ENCODE measurements around the gene NDUFAF4.
A peak's percentile ranks its signal among the peaks of the same experiment; 100 is the strongest.

Gene NDUFAF4

GRCh38 chr6:96897396-96898240 lies at the start of gene NDUFAF4:
NDUFAF4 (minus strand) TSS chr6:96897891; CDS start chr6:96897801, 90 bp downstream.
- Histone ChIP-seq H2AFZ (ENCODE audit: low read depth, low read length) (peak within 1 kb of the TSS; percentile 81), H3K9me3 (ENCODE audit: low read length) (no peaks in the 10 kb centered on the region), H3K27me3 (ENCODE audit: insufficient read depth, low read length) (no peaks in the 10 kb centered on the region), H3K36me3 (ENCODE audit: insufficient read depth, low read length) (peaks cover 22% of the 10 kb centered on the region), H3K4me3 (ENCODE audit: low read length) (peak within 1 kb of the TSS; percentile 98), H3K4me1 (ENCODE audit: insufficient read depth, low read length) (peaks cover 14% of the 10 kb centered on the region)

DNA sequence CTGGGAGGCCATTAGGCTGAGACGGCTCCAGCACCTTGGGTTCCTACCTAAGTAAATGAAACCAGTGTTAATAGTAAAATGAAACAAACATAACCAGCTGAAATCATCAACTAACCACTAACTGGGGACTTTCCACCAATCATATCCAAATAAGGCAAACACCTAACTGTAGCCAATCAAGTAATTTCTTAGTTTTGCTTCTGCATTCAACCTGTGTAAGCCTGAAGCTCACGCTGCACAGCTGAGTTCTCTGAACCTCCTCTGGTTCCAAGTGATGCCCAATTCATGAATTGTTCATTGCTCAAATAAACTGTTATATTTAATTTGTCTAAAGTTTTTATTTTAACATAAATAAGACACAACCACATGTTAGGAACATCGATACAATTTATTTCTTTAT lies 49.4 kb upstream of the NDUFAF4 start:
- H3K4me3 ChIP-seq (ENCODE audit: low read length) = no peak overlapping the region
- H3K9me3 ChIP-seq (ENCODE audit: low read length) = no peaks in the 10 kb centered on the region
- H3K36me3 ChIP-seq (ENCODE audit: insufficient read depth, low read length) = no peaks in the 10 kb centered on the region
- no peak overlapping the region for H2AFZ ChIP-seq (ENCODE audit: low read depth, low read length)
- H3K27me3 ChIP-seq (ENCODE audit: insufficient read depth, low read length) = peaks cover 2% of the 10 kb centered on the region
- H3K4me1 ChIP-seq (ENCODE audit: insufficient read depth, low read length) = no peaks in the 10 kb centered on the region

GRCh38 chr6:96943555-96944215 lies 46.0 kb upstream of the NDUFAF4 start:
- Histone ChIP-seq H3K36me3 (ENCODE audit: insufficient read depth, low read length) (no peaks in the 10 kb centered on the region), H3K9me3 (ENCODE audit: low read length) (no peaks in the 10 kb centered on the region), H3K4me1 (ENCODE audit: insufficient read depth, low read length) (no peaks in the 10 kb centered on the region), H2AFZ (ENCODE audit: low read depth, low read length) (no peak overlapping the region), H3K27me3 (ENCODE audit: insufficient read depth, low read length) (no peaks in the 10 kb centered on the region), H3K4me3 (ENCODE audit: low read length) (no peak overlapping the region)

DNA sequence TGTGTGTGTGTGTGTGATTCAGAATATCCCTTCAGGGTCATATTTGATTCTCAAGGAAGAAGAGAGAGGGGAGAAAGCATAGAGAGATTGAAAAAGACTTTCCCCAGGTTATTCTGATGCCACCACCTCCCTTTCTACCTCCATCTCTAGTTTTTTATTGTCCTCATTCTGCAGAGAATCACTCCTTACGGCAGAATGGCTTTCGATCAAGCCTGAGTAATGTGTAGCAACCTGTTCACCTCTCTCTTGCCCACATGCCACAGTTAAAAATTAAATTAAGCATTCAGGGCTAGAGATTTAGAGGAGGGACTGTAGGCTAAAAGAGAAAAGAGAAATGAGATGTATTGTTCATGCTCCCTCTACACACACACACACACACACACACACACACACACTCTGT lies 45.0 kb upstream of the NDUFAF4 start:
- Histone ChIP-seq H3K9me3 (ENCODE audit: low read length) (no peaks in the 10 kb centered on the region), H3K4me1 (ENCODE audit: insufficient read depth, low read length) (no peaks in the 10 kb centered on the region), H3K36me3 (ENCODE audit: insufficient read depth, low read length) (no peaks in the 10 kb centered on the region)

DNA sequence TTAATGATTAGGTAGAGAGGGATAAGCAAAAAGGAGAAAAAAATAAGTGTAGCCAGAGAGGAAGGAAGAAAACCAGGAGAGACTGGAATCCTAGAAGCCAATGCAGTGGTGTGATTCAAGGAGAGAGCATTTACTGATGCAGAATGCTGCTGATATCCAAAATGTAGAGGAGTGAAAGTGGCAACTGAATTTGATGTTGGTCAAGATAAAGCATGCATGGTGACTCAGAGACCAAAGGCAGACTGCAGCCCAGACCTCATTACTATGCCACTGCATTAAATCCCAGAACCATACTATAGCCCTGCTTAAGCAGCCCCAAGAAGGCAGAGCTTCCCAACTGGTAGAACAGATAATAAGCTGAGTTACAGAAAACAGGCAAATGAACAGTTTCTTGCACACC lies 42.6 kb upstream of the NDUFAF4 start:
- H3K4me1 ChIP-seq (ENCODE audit: insufficient read depth, low read length) = no peaks in the 10 kb centered on the region
- no peaks in the 10 kb centered on the region for H3K27me3 ChIP-seq (ENCODE audit: insufficient read depth, low read length)
- H2AFZ ChIP-seq (ENCODE audit: low read depth, low read length) = no peak overlapping the region
- no peaks in the 10 kb centered on the region for H3K36me3 ChIP-seq (ENCODE audit: insufficient read depth, low read length)
- H3K4me3 ChIP-seq (ENCODE audit: low read length) = no peak overlapping the region
- H3K9me3 ChIP-seq (ENCODE audit: low read length) = no peaks in the 10 kb centered on the region

More for the DNA sequence above, 45.0 kb upstream of the NDUFAF4 start:
- Histone ChIP-seq H3K4me3 (ENCODE audit: low read length) (no peak overlapping the region), H3K27me3 (ENCODE audit: insufficient read depth, low read length) (no peaks in the 10 kb centered on the region), H2AFZ (ENCODE audit: low read depth, low read length) (no peak overlapping the region)

DNA sequence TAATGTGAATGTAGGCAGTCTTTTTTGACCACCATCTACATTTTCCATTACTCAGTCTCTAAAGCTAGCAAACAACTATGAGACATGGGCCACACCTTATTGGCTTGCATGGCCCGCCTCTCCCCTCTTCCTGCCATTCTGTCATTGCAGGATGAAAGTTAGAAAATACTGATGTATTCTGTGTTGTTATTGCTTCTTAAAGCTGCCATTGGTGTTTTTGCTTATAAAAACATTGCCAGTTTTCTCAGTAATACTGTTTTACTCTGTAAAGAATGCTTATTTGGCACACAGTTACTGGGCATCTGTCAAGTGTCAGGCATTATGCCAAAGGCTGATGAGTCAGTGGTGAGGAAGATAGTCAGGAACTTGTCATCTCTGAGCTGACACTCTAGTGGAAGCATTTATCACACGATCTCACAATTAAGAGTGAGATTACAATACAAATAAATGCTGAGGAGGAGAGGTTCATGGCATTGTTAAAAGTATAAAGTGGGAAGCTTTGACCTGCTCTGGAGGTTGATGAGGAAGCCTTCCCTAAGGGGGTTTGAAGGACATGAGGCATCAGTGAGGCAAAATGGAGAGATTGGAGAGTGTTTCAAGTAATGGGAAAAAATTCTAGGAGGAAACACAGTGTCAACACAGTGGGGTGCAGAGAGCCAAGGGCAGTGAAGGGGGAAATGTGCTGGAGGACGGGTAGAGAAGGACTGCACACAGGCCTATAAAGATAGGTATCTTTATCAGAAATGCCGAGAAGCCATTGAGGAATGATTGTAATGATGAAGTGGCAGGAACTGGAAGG lies 41.5 kb upstream of the NDUFAF4 start:
- H3K4me1 ChIP-seq (ENCODE audit: insufficient read depth, low read length) = no peaks in the 10 kb centered on the region
- H3K27me3 ChIP-seq (ENCODE audit: insufficient read depth, low read length) = no peaks in the 10 kb centered on the region
- no peaks in the 10 kb centered on the region for H3K36me3 ChIP-seq (ENCODE audit: insufficient read depth, low read length)
- H3K4me3 ChIP-seq (ENCODE audit: low read length) = no peak overlapping the region
- H2AFZ ChIP-seq (ENCODE audit: low read depth, low read length) = no peak overlapping the region
- no peaks in the 10 kb centered on the region for H3K9me3 ChIP-seq (ENCODE audit: low read length)

- Histone ChIP-seq H3K4me3 (ENCODE audit: low read length) (no peak overlapping the region), H3K4me1 (ENCODE audit: insufficient read depth, low read length) (no peaks in the 10 kb centered on the region), H3K9me3 (ENCODE audit: low read length) (no peaks in the 10 kb centered on the region), H3K36me3 (ENCODE audit: insufficient read depth, low read length) (no peaks in the 10 kb centered on the region), H3K27me3 (ENCODE audit: insufficient read depth, low read length) (peaks cover 8% of the 10 kb centered on the region), H2AFZ (ENCODE audit: low read depth, low read length) (no peak overlapping the region)
Measured at GRCh38 chr6:96934087-96934486, 36.4 kb upstream of the NDUFAF4 start.

- H3K4me1 ChIP-seq (ENCODE audit: insufficient read depth, low read length) = no peaks in the 10 kb centered on the region
- H2AFZ ChIP-seq (ENCODE audit: low read depth, low read length) = no peak overlapping the region
- no peaks in the 10 kb centered on the region for H3K36me3 ChIP-seq (ENCODE audit: insufficient read depth, low read length)
- H3K4me3 ChIP-seq (ENCODE audit: low read length) = no peak overlapping the region
- peaks cover 21% of the 10 kb centered on the region for H3K27me3 ChIP-seq (ENCODE audit: insufficient read depth, low read length)
- H3K9me3 ChIP-seq (ENCODE audit: low read length) = no peaks in the 10 kb centered on the region
Measured at GRCh38 chr6:96931198-96931597, 33.5 kb upstream of the NDUFAF4 start.

DNA sequence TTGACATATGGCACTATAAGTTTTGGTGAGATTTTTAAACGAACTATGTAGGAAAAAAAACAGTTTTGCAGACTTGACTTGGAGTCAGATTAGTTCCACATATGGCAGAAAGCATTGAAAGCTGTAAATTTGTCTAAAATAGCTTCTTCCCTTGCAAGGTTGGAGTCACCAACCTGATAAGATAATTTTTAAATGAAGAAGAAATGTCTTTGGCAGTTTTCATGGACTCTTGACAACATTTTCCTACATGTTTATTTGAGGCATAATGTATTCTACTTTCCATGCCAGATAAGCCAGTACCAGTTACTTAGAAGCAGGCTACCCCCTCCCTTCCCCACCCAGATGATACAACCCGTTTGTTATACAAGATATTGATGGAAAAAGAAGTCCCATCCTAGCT lies 32.0 kb upstream of the NDUFAF4 start:
- Histone ChIP-seq H3K36me3 (ENCODE audit: insufficient read depth, low read length) (no peaks in the 10 kb centered on the region), H3K4me3 (ENCODE audit: low read length) (no peak overlapping the region), H3K4me1 (ENCODE audit: insufficient read depth, low read length) (peaks cover 4% of the 10 kb centered on the region), H2AFZ (ENCODE audit: low read depth, low read length) (no peak overlapping the region), H3K27me3 (ENCODE audit: insufficient read depth, low read length) (peaks cover 26% of the 10 kb centered on the region), H3K9me3 (ENCODE audit: low read length) (no peaks in the 10 kb centered on the region)

DNA sequence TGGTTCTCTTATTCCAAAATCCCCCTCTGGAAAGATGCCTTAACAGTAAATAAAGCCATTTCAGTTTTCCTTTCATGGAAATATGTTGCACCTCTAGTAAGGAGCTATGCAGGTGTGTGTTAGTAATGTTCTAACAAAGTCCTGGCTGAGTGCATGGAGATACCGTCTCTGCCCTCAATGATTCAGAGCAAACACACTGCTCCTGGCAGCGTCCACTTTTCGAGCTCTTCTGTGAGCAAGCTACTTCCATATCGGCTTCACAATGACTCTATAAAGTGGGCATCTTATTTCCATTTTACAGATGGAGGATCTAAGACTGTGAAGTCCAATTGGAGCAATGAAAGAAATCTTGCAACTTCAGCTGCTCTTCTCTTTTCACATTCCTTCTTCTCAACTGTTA lies 30.0 kb upstream of the NDUFAF4 start:
- Histone ChIP-seq H3K36me3 (ENCODE audit: insufficient read depth, low read length) (no peaks in the 10 kb centered on the region), H3K27me3 (ENCODE audit: insufficient read depth, low read length) (peaks cover 26% of the 10 kb centered on the region), H3K4me3 (ENCODE audit: low read length) (no peak overlapping the region), H2AFZ (ENCODE audit: low read depth, low read length) (no peak overlapping the region), H3K9me3 (ENCODE audit: low read length) (no peaks in the 10 kb centered on the region), H3K4me1 (ENCODE audit: insufficient read depth, low read length) (peaks cover 4% of the 10 kb centered on the region)

DNA sequence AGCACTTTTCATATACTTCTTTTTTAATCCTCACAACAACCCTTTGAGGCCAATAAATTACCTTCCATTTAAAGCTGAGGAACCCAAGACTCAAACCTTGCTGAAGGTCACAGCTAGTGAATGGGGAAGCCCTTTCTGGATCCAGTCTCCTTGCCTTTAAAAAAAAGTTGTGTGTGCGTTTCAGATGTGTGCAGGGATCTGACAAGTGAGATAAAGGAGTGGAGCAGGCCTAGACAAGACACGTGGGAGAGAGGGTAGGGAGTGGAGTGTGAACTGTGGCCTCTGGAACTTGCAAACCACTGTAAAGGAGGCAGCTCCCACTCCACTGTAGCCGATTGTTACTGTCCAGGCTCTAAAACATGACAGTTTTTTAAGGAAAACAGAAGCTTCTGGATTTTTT lies 28.7 kb upstream of the NDUFAF4 start:
- Histone ChIP-seq H3K9me3 (ENCODE audit: low read length) (no peaks in the 10 kb centered on the region), H3K4me3 (ENCODE audit: low read length) (no peak overlapping the region), H3K36me3 (ENCODE audit: insufficient read depth, low read length) (no peaks in the 10 kb centered on the region), H3K27me3 (ENCODE audit: insufficient read depth, low read length) (peaks cover 30% of the 10 kb centered on the region), H3K4me1 (ENCODE audit: insufficient read depth, low read length) (peaks cover 4% of the 10 kb centered on the region), H2AFZ (ENCODE audit: low read depth, low read length) (no peak overlapping the region)

DNA sequence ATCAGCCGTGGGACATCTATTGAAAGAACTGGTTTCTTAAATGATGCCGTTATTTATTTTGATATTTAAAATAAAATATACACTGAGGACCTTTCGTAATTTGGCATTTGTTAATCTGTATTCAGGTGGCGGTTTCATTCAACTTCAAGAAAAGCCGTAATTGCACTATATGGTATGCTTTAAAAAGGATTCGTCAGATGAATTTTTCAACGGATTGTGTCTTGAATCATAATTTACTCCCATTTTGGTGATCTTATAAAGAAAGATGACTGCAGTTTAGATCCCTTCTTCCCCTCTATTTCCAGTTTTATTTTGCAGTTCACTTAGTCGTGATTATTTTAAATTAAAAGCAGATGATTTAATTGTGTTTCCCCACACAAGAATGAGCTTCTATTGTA lies 27.6 kb upstream of the NDUFAF4 start:
- Histone ChIP-seq H3K4me3 (ENCODE audit: low read length) (peak overlapping the region; percentile 66), H3K27me3 (ENCODE audit: insufficient read depth, low read length) (peaks cover 34% of the 10 kb centered on the region), H2AFZ (ENCODE audit: low read depth, low read length) (peak overlapping the region; percentile 64), H3K36me3 (ENCODE audit: insufficient read depth, low read length) (no peaks in the 10 kb centered on the region), H3K4me1 (ENCODE audit: insufficient read depth, low read length) (peaks cover 4% of the 10 kb centered on the region), H3K9me3 (ENCODE audit: low read length) (no peaks in the 10 kb centered on the region)
